SK-N-MC (cell line): Measurements from ENCODE around the gene SYK.

ENCODE experiments used
- EZH2 ChIP-seq: fragments of 200-600 bp; sonication (generic); IDR thresholded peaks from one replicate; pipeline ENCODE4 v1.6.1; 2017; ENCODE audit warnings: antibody characterized with exemption
- FOXP2 ChIP-seq: optimal IDR thresholded peaks from 2 replicates; pipeline ENCODE3; 2011; ENCODE audit warnings: mild to moderate bottlenecking, moderate library complexity; ENCODE audit not compliant: insufficient read depth; ENCODE audit errors: extremely low read length, control extremely low read depth
- POLR2AphosphoS5 ChIP-seq: IDR thresholded peaks from 2 replicates; pipeline ENCODE4 v1.6.1; 2012; ENCODE audit warnings: mild to moderate bottlenecking, low read depth, low read length, borderline replicate concordance

DNA sequence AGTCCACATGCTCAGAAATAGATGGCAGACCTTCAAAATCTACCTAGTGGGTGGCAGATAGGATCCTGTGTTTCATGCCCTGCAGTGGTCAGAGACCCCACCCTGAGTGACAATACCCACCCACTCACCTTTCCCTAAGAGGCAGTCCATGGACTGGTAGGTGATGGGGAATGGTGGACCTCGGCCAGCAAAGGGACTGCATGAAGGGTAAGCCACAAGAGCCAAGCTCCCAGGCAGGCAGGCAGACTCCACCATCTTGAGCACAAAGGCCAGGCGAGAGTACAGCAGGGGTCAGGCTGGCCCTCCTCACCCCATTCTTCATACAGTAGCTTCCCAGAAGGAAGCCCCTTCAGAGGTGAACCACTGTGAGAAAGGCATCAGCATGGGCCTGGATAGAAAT is 78.4 kb downstream of the SYK start:
- TF ChIP-seq EZH2, result no peak
- no peak for TF ChIP-seq POLR2AphosphoS5
- TF ChIP-seq FOXP2, result no peak
